ENCODE measurements around the gene PRKG1.

The PRKG1 gene

GRCh38 chr10:52268790-52269189, 1194.5 kb downstream of the PRKG1 start:
- ATAC-seq (ENCODE audit: insufficient read depth, low read depth) (no peak), DNase-seq (no peak)
- H3K4me3 ChIP-seq (ENCODE audit: low read depth in 1 of 2, low read length in 2 of 2): no peak overlapping the region
- no peak overlapping the region for H2AFZ ChIP-seq (ENCODE audit: low read depth, low read length)
- no peaks in the 10 kb centered on the region for H3K36me3 ChIP-seq (ENCODE audit: insufficient read depth, low read length)
- H3K27me3 ChIP-seq (ENCODE audit: insufficient read depth, low read length, poor library complexity): no peaks in the 10 kb centered on the region
- no peak overlapping the region for H3K9ac ChIP-seq (ENCODE audit: low read depth, low read length)
- H4K20me1 ChIP-seq (ENCODE audit: insufficient read depth, low read length): no peaks in the 10 kb centered on the region
- H3K79me2 ChIP-seq (ENCODE audit: insufficient read depth, low read length): no peaks in the 10 kb centered on the region
- TF ChIP-seq EZH2 (IDR thresholded peaks at IDR 0.05; ENCODE audit: borderline replicate concordance, low read depth, low read length, severe bottlenecking) (no peak), CTCF (IDR thresholded peaks at IDR 0.05; ENCODE audit: borderline replicate concordance, extremely low read depth, low read length, poor library complexity, severe bottlenecking) (no peak)
- no peak overlapping the region for H3K4me2 ChIP-seq (ENCODE audit: insufficient read depth, low read length)
- no peak overlapping the region for H3K27ac ChIP-seq (ENCODE audit: low read length)
- H3K9me3 ChIP-seq (ENCODE audit: insufficient read depth, low read length, severe bottlenecking): no peaks in the 10 kb centered on the region
- no peaks in the 10 kb centered on the region for H3K4me1 ChIP-seq (ENCODE audit: insufficient read depth, low read length)

- Histone ChIP-seq H3K4me1 (ENCODE audit: insufficient read depth, low read length) (no peaks in the 10 kb centered on the region), H4K20me1 (ENCODE audit: insufficient read depth, low read length) (no peaks in the 10 kb centered on the region), H3K4me3 (ENCODE audit: low read depth in 1 of 2, low read length in 2 of 2) (no peak overlapping the region), H3K79me2 (ENCODE audit: insufficient read depth, low read length) (no peaks in the 10 kb centered on the region), H3K4me2 (ENCODE audit: insufficient read depth, low read length) (no peak overlapping the region), H3K9me3 (ENCODE audit: insufficient read depth, low read length, severe bottlenecking) (no peaks in the 10 kb centered on the region), H3K27ac (ENCODE audit: low read length) (no peak overlapping the region), H3K27me3 (ENCODE audit: insufficient read depth, low read length, poor library complexity) (no peaks in the 10 kb centered on the region), H3K36me3 (ENCODE audit: insufficient read depth, low read length) (no peaks in the 10 kb centered on the region), H3K9ac (ENCODE audit: low read depth, low read length) (no peak overlapping the region), H2AFZ (ENCODE audit: low read depth, low read length) (no peak overlapping the region)
- TF ChIP-seq CTCF (IDR thresholded peaks at IDR 0.05; ENCODE audit: borderline replicate concordance, extremely low read depth, low read length, poor library complexity, severe bottlenecking) (no peak), EZH2 (IDR thresholded peaks at IDR 0.05; ENCODE audit: borderline replicate concordance, low read depth, low read length, severe bottlenecking) (no peak)
- no peak for ATAC-seq (ENCODE audit: insufficient read depth, low read depth)
- no peak for DNase-seq
These were observed 1194.9 kb downstream of the PRKG1 start for GRCh38 chr10:52269233-52269632.

- no peaks in the 10 kb centered on the region for H3K36me3 ChIP-seq (ENCODE audit: insufficient read depth, low read length)
- H3K4me2 ChIP-seq (ENCODE audit: insufficient read depth, low read length): no peak overlapping the region
- no peak overlapping the region for H3K4me3 ChIP-seq (ENCODE audit: low read depth in 1 of 2, low read length in 2 of 2)
- no peak overlapping the region for H3K27ac ChIP-seq (ENCODE audit: low read length)
- no peak for TF ChIP-seq EZH2 (IDR thresholded peaks at IDR 0.05; ENCODE audit: borderline replicate concordance, low read depth, low read length, severe bottlenecking)
- no peak for TF ChIP-seq CTCF (IDR thresholded peaks at IDR 0.05; ENCODE audit: borderline replicate concordance, extremely low read depth, low read length, poor library complexity, severe bottlenecking)
- ATAC-seq (ENCODE audit: insufficient read depth, low read depth) (no peak), DNase-seq (no peak)
- H2AFZ ChIP-seq (ENCODE audit: low read depth, low read length): no peak overlapping the region
- H3K9ac ChIP-seq (ENCODE audit: low read depth, low read length): no peak overlapping the region
- no peaks in the 10 kb centered on the region for H3K9me3 ChIP-seq (ENCODE audit: insufficient read depth, low read length, severe bottlenecking)
- no peaks in the 10 kb centered on the region for H3K79me2 ChIP-seq (ENCODE audit: insufficient read depth, low read length)
- H4K20me1 ChIP-seq (ENCODE audit: insufficient read depth, low read length): no peaks in the 10 kb centered on the region
- no peaks in the 10 kb centered on the region for H3K4me1 ChIP-seq (ENCODE audit: insufficient read depth, low read length)
- no peaks in the 10 kb centered on the region for H3K27me3 ChIP-seq (ENCODE audit: insufficient read depth, low read length, poor library complexity)
These were observed 1201.9 kb downstream of the PRKG1 start for GRCh38 chr10:52276163-52276562.

GRCh38 chr10:52276986-52277385, 1202.7 kb downstream of the PRKG1 start:
- H3K9ac ChIP-seq (ENCODE audit: low read depth, low read length): no peak overlapping the region
- no peak overlapping the region for H2AFZ ChIP-seq (ENCODE audit: low read depth, low read length)
- DNase-seq (no peak), ATAC-seq (ENCODE audit: insufficient read depth, low read depth) (no peak)
- no peak overlapping the region for H3K27ac ChIP-seq (ENCODE audit: low read length)
- H3K79me2 ChIP-seq (ENCODE audit: insufficient read depth, low read length): no peaks in the 10 kb centered on the region
- no peak overlapping the region for H3K4me3 ChIP-seq (ENCODE audit: low read depth in 1 of 2, low read length in 2 of 2)
- no peaks in the 10 kb centered on the region for H3K36me3 ChIP-seq (ENCODE audit: insufficient read depth, low read length)
- no peaks in the 10 kb centered on the region for H3K4me1 ChIP-seq (ENCODE audit: insufficient read depth, low read length)
- no peaks in the 10 kb centered on the region for H3K27me3 ChIP-seq (ENCODE audit: insufficient read depth, low read length, poor library complexity)
- TF ChIP-seq CTCF (IDR thresholded peaks at IDR 0.05; ENCODE audit: borderline replicate concordance, extremely low read depth, low read length, poor library complexity, severe bottlenecking) (no peak), EZH2 (IDR thresholded peaks at IDR 0.05; ENCODE audit: borderline replicate concordance, low read depth, low read length, severe bottlenecking) (no peak)
- no peaks in the 10 kb centered on the region for H3K9me3 ChIP-seq (ENCODE audit: insufficient read depth, low read length, severe bottlenecking)
- no peak overlapping the region for H3K4me2 ChIP-seq (ENCODE audit: insufficient read depth, low read length)
- H4K20me1 ChIP-seq (ENCODE audit: insufficient read depth, low read length): no peaks in the 10 kb centered on the region
